HEK293 (cell line): ENCODE data around the gene AR.

ENCODE experiments used
- CTCF ChIA-PET: fragments of 350-600 bp; formaldehyde crosslinking; extraction: SDS; loops from one replicate; lab custom pipeline; 2021; ENCODE audit warnings: antibody characterized with exemption; lab: Yijun Ruan, JAX
- POLR2A ChIA-PET: fragments of 300-600 bp; formaldehyde crosslinking; extraction: SDS; loops from one replicate; lab custom pipeline; 2020; ENCODE audit warnings: antibody characterized with exemption, inconsistent platforms; lab: Yijun Ruan, JAX
- H3K27ac ChIP-seq: fragments of 200-500 bp; sonication (Bioruptor generic); 2 replicates; pipeline ENCODE4 v1.5.1; 2014; ENCODE audit warnings: low read depth, low read length, control low read depth, inconsistent platforms; ENCODE audit errors: extremely low read depth
- H3K36me3 ChIP-seq, 2 experiments: fragments of 200-500 bp in 1 of 2; sonication (Bioruptor generic) in 1 of 2; 1 replicate in 1 of 2; 2 replicates in 1 of 2; pipeline ENCODE4 v1.5.1; 2014 to 2017; ENCODE audit warnings: inconsistent platforms in 2 of 2, low read length in 2 of 2; ENCODE audit not compliant: control insufficient read depth in 2 of 2, insufficient read depth in 1 of 2
- H3K4me1 ChIP-seq: fragments of 200-500 bp; sonication (Bioruptor generic); 2 replicates; pipeline ENCODE4 v1.5.1; 2014; ENCODE audit warnings: mild to moderate bottlenecking, low read length, inconsistent platforms; ENCODE audit not compliant: control insufficient read depth, insufficient read depth
- H3K4me3 ChIP-seq: 2 replicates; pipeline ENCODE4 v1.5.1; 2011; ENCODE audit warnings: low read depth, mild to moderate bottlenecking, control low read depth, low read length, moderate library complexity
- H3K9me3 ChIP-seq: fragments of 200-500 bp; sonication (Bioruptor generic); 2 replicates; pipeline ENCODE4 v1.5.1; 2014; ENCODE audit warnings: low read depth, low read length, inconsistent platforms; ENCODE audit not compliant: control insufficient read depth, insufficient read depth
- GLIS2 ChIP-seq: fragments of 450-650 bp; formaldehyde crosslinking; IDR thresholded peaks from 2 replicates; pipeline ENCODE4 v1.5.1; 2016; ENCODE audit warnings: missing biosample characterization, missing genetic modification characterization
- HIC1 ChIP-seq: fragments of 450-650 bp; formaldehyde crosslinking; IDR thresholded peaks from 2 replicates; pipeline ENCODE4 v1.5.1; 2016; ENCODE audit warnings: missing biosample characterization, missing genetic modification characterization
- KLF8 ChIP-seq: fragments of 450-650 bp; formaldehyde crosslinking; IDR thresholded peaks from 2 replicates; pipeline ENCODE4 v1.5.1; 2016; ENCODE audit warnings: missing biosample characterization, missing genetic modification characterization
- PATZ1 ChIP-seq: fragments of 450-650 bp; formaldehyde crosslinking; IDR thresholded peaks from 2 replicates; pipeline ENCODE4 v1.5.1; 2016; ENCODE audit warnings: missing biosample characterization, missing genetic modification characterization
- ZBTB44 ChIP-seq: fragments of 450-650 bp; IDR thresholded peaks from 2 replicates; pipeline ENCODE4 v1.5.1; 2018; ENCODE audit warnings: missing biosample characterization, mild to moderate bottlenecking, missing genetic modification characterization
- ZEB2 ChIP-seq: fragments of 450-650 bp; formaldehyde crosslinking; IDR thresholded peaks from 2 replicates; pipeline ENCODE4 v1.5.1; 2016; ENCODE audit warnings: missing biosample characterization, missing genetic modification characterization
- ZFHX2 ChIP-seq: fragments of 450-650 bp; formaldehyde crosslinking; conservative IDR thresholded peaks from 2 replicates; pipeline ENCODE4 v1.5.1; 2016; ENCODE audit warnings: missing biosample characterization, missing genetic modification characterization
- ZFP69B ChIP-seq: fragments of 450-650 bp; formaldehyde crosslinking; IDR thresholded peaks from 2 replicates; pipeline ENCODE4 v1.5.1; 2016; ENCODE audit warnings: missing biosample characterization, missing genetic modification characterization
- ZNF148 ChIP-seq: fragments of 450-650 bp; formaldehyde crosslinking; IDR thresholded peaks from 2 replicates; pipeline ENCODE4 v1.5.0; 2017; ENCODE audit warnings: missing biosample characterization, missing genetic modification characterization, borderline replicate concordance
- ZNF266 ChIP-seq: fragments of 450-650 bp; formaldehyde crosslinking; IDR thresholded peaks from 2 replicates; pipeline ENCODE4 v1.5.1; 2016; ENCODE audit warnings: missing biosample characterization, missing genetic modification characterization, low read depth
- ZNF292 ChIP-seq: fragments of 450-650 bp; formaldehyde crosslinking; IDR thresholded peaks from 2 replicates; pipeline ENCODE4 v1.5.1; 2016; ENCODE audit warnings: low read depth, missing biosample characterization, missing genetic modification characterization, borderline replicate concordance
- ZNF366 ChIP-seq: fragments of 450-650 bp; formaldehyde crosslinking; conservative IDR thresholded peaks from 2 replicates; pipeline ENCODE4 v1.5.1; 2016; ENCODE audit warnings: missing biosample characterization, missing genetic modification characterization
- ZNF404 ChIP-seq: fragments of 450-650 bp; formaldehyde crosslinking; IDR thresholded peaks from 2 replicates; pipeline ENCODE4 v1.5.1; 2017; ENCODE audit warnings: missing biosample characterization, missing genetic modification characterization
- ZNF423 ChIP-seq: fragments of 450-650 bp; formaldehyde crosslinking; IDR thresholded peaks from 2 replicates; pipeline ENCODE4 v1.5.1; 2016; ENCODE audit warnings: missing biosample characterization, missing genetic modification characterization
- ZNF521 ChIP-seq: fragments of 450-650 bp; formaldehyde crosslinking; IDR thresholded peaks from 2 replicates; pipeline ENCODE4 v1.5.1; 2017; ENCODE audit warnings: missing biosample characterization, mild to moderate bottlenecking, missing genetic modification characterization
- ZNF704 ChIP-seq: fragments of 450-650 bp; formaldehyde crosslinking; IDR thresholded peaks from 2 replicates; pipeline ENCODE4 v1.5.1; 2016; ENCODE audit warnings: missing biosample characterization, missing genetic modification characterization
- ZNF768 ChIP-seq: fragments of 450-650 bp; formaldehyde crosslinking; IDR thresholded peaks from 2 replicates; pipeline ENCODE4 v1.5.1; 2018; ENCODE audit warnings: missing biosample characterization, mild to moderate bottlenecking, missing genetic modification characterization

Gene AR

GRCh38 chrX:67730296-67730695 lies 186.5 kb downstream of the AR start:
- no peak overlapping the region for H3K4me3 ChIP-seq
- TF ChIP-seq ZNF148 (tag by site-specific recombination), result no peak
- TF ChIP-seq ZNF366, result no peak
- no peak for TF ChIP-seq ZNF292 (tag by site-specific recombination)
- TF ChIP-seq KLF8 (tag by site-specific recombination), result no peak
- no peak for TF ChIP-seq PATZ1 (tag by site-specific recombination)
- no peak for TF ChIP-seq ZNF423 (tag by site-specific recombination)
- TF ChIP-seq ZNF266, result no peak
- TF ChIP-seq GLIS2 (tag by site-specific recombination), result no peak
- TF ChIP-seq HIC1 (tag by site-specific recombination), result no peak
- TF ChIP-seq ZEB2 (tag by site-specific recombination), result no peak
- ChIA-PET POLR2A (no interaction called here), CTCF (interaction anchor here (0.7 kb wide), 1 partner anchor 524 kb away, joined by 4 read pairs; no protein-coding TSS in a partner anchor)
- no peaks in the 10 kb centered on the region for H3K4me1 ChIP-seq
- H3K27ac ChIP-seq, result no peak overlapping the region
- H3K36me3 ChIP-seq, result peaks cover 0 to 8% of the 10 kb centered on the region in 2 experiments; a peak in 1 of 3 replicates
- no peaks in the 10 kb centered on the region for H3K9me3 ChIP-seq

GRCh38 chrX:67731061-67731460 lies 187.2 kb downstream of the AR start:
- no peak overlapping the region for H3K27ac ChIP-seq
- no peaks in the 10 kb centered on the region for H3K9me3 ChIP-seq
- ChIA-PET CTCF (no interaction called here), POLR2A (no interaction called here)
- no peaks in the 10 kb centered on the region for H3K4me1 ChIP-seq
- no peak overlapping the region for H3K4me3 ChIP-seq
- no peaks in the 10 kb centered on the region for H3K36me3 ChIP-seq
- TF ChIP-seq ZNF521 (tag by site-specific recombination), result no peak
- no peak for TF ChIP-seq ZFP69B
- TF ChIP-seq ZNF768, result no peak
- TF ChIP-seq ZNF704 (tag by site-specific recombination), result no peak
- TF ChIP-seq ZNF404 (tag by site-specific recombination), result no peak
- no peak for TF ChIP-seq ZBTB44 (tag by site-specific recombination)
- TF ChIP-seq ZFHX2, result no peak
